Neural cell (in vitro differentiated cells): ENCODE measurements around the gene PWWP2B. TPM values are rescaled to one million over a fixed set of nuclear protein-coding genes. Genes with fewer than 3 reads are reported as not detected.

ENCODE experiments used
- H2AFZ ChIP-seq: fragments of 200-600, 300-800 bp; sonication (generic), shearing (Covaris generic); 2 replicates; pipeline ENCODE4 v1.6.0; 2014; ENCODE audit warnings: low read depth, mild to moderate bottlenecking, antibody characterized with exemption, low read length, moderate library complexity
- H3F3A ChIP-seq: fragments of 200-600 bp; shearing (Covaris generic); 2 replicates; pipeline ENCODE4 v1.6.1; 2016; ENCODE audit warnings: mild to moderate bottlenecking, moderate library complexity, mixed read lengths, antibody characterized with exemption, low read length; ENCODE audit not compliant: insufficient read depth, poor library complexity, severe bottlenecking
- H3K27ac ChIP-seq: fragments of 200-600, 300-800 bp; sonication (generic), shearing (Covaris generic); 2 replicates; pipeline ENCODE4 v1.5.1; 2014; ENCODE audit warnings: mild to moderate bottlenecking, low read length, moderate library complexity
- H3K27me3 ChIP-seq: fragments of 300-800, 200-600 bp; sonication (generic), shearing (Covaris generic); 2 replicates; pipeline ENCODE4 v1.6.0; 2014; ENCODE audit warnings: mild to moderate bottlenecking, low read depth, low read length, moderate library complexity; ENCODE audit not compliant: insufficient read depth
- H3K36me3 ChIP-seq: fragments of 300-800, 200-600 bp; sonication (generic), shearing (Covaris generic); 2 replicates; pipeline ENCODE4 v1.5.1; 2014; ENCODE audit warnings: mild to moderate bottlenecking, antibody characterized with exemption, low read length, moderate library complexity; ENCODE audit not compliant: insufficient read depth
- H3K4me2 ChIP-seq: fragments of 300-800, 200-600 bp; sonication (generic), shearing (Covaris generic); 2 replicates; pipeline ENCODE4 v1.6.0; 2014; ENCODE audit warnings: mild to moderate bottlenecking, low read length
- H3K4me3 ChIP-seq: fragments of 300-800, 200-600 bp; sonication (generic), shearing (Covaris generic); 2 replicates; pipeline ENCODE4 v1.5.1; 2014; ENCODE audit warnings: mild to moderate bottlenecking, low read length, moderate library complexity
- H3K79me2 ChIP-seq: fragments of 200-600 bp; shearing (Covaris generic); replicated peaks from 2 replicates; pipeline ENCODE4 v1.6.0; 2014; ENCODE audit warnings: mild to moderate bottlenecking, low read length, moderate library complexity; ENCODE audit not compliant: insufficient read depth
- H3K9ac ChIP-seq: fragments of 300-800, 200-600 bp; sonication (generic), shearing (Covaris generic); 2 replicates; pipeline ENCODE4 v1.6.1; 2016; ENCODE audit warnings: mild to moderate bottlenecking, low read length, mixed read lengths
- H3K9me2 ChIP-seq: fragments of 200-600 bp; shearing (Covaris generic); 2 replicates; pipeline ENCODE4 v1.6.1; 2016; ENCODE audit warnings: mild to moderate bottlenecking, low read length, mixed read lengths; ENCODE audit not compliant: insufficient read depth
- H3K9me3 ChIP-seq: fragments of 200-600, 300-800 bp; sonication (generic), shearing (Covaris generic); 2 replicates; pipeline ENCODE4 v1.6.1; 2016; ENCODE audit warnings: mild to moderate bottlenecking, mixed run types, low read length, moderate library complexity, mixed read lengths
- H4K20me1 ChIP-seq: fragments of 200-600 bp; shearing (Covaris generic); 2 replicates; pipeline ENCODE4 v1.6.1; 2016; ENCODE audit warnings: mild to moderate bottlenecking, mixed run types; ENCODE audit not compliant: insufficient read depth
- EP300 ChIP-seq: fragments of 450-650 bp; conservative IDR thresholded peaks from 2 replicates; pipeline ENCODE4 v1.6.1; 2014; ENCODE audit warnings: antibody characterized with exemption, mild to moderate bottlenecking, moderate library complexity; ENCODE audit not compliant: poor library complexity, severe bottlenecking
- EZH2 ChIP-seq: fragments of 200-600, 300-800 bp; shearing (Covaris generic), sonication (generic); IDR thresholded peaks from 2 replicates; pipeline ENCODE4 v1.6.1; 2014; ENCODE audit warnings: antibody characterized with exemption, low read length, borderline replicate concordance, mild to moderate bottlenecking; ENCODE audit not compliant: insufficient read depth, poor library complexity, severe bottlenecking
- MXI1 ChIP-seq: fragments of 450-650 bp; conservative IDR thresholded peaks from 2 replicates; pipeline ENCODE4 v1.6.1; 2014; ENCODE audit warnings: antibody characterized with exemption, mild to moderate bottlenecking; ENCODE audit not compliant: poor library complexity, severe bottlenecking
- POLR2AphosphoS5 ChIP-seq: IDR thresholded peaks from 2 replicates; pipeline ENCODE4 v1.6.1; 2012
- RAD21 ChIP-seq: fragments of 450-650 bp; conservative IDR thresholded peaks from 2 replicates; pipeline ENCODE4 v1.6.1; 2014; ENCODE audit warnings: antibody characterized with exemption, mild to moderate bottlenecking, moderate library complexity
- SMC3 ChIP-seq: fragments of 450-650 bp; conservative IDR thresholded peaks from 2 replicates; pipeline ENCODE4 v1.6.1; 2014; ENCODE audit warnings: antibody characterized with exemption, mild to moderate bottlenecking, moderate library complexity; ENCODE audit not compliant: poor library complexity
- TAF1 ChIP-seq: IDR thresholded peaks from 2 replicates; pipeline ENCODE4 v1.6.1; 2012; ENCODE audit warnings: low read depth
- polyA plus RNA-seq: library from polyadenylated mRNA; depleted of rRNA; stranded (reverse); fragments of >200 nt; gene quantifications from 2 replicates; pipeline ENCODE4 v1.2.3, GENCODE V29; 2014
- TF ChIP-seq, protein P1 (sequence below): IDR thresholded peaks from 2 replicates; pipeline ENCODE4 v1.6.1; 2012; ENCODE audit warnings: borderline replicate concordance
- TF ChIP-seq, protein P2 (sequence below): fragments of 450-650 bp; IDR thresholded peaks from 2 replicates; pipeline ENCODE4 v1.5.1; 2014; ENCODE audit warnings: antibody characterized with exemption, mild to moderate bottlenecking, moderate library complexity; ENCODE audit not compliant: poor library complexity, severe bottlenecking

The PWWP2B gene
- polyA plus RNA-seq, 1 donor from 2014 or later = 13.0 TPM

DNA sequence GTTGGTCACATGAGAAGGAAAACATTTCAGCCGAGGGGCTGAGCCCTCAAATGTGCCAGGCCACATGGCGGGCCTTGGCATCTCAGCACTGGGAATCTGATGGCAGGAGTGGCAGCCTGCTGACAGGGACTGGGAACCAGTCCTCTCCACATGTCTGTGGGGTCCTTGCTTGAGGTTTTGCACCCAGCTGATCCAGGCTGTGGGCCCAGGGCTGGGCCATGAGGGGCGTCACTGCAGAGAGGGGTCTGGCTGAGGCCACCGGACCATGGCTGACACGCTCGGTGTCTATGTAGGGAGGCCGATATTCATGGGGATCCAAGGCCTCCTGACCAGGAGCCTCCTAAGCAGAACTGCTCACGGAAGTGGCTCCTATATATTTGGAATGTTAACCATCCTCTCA lies 31.0 kb upstream of the PWWP2B start:
- H2AFZ ChIP-seq = no peak overlapping the region
- H3K27me3 ChIP-seq = no peaks in the 10 kb centered on the region
- H3K4me3 ChIP-seq = no peak overlapping the region
- no peaks in the 10 kb centered on the region for H3K36me3 ChIP-seq
- H4K20me1 ChIP-seq = no peaks in the 10 kb centered on the region
- H3K4me2 ChIP-seq = no peak overlapping the region
- no peak overlapping the region for H3K9ac ChIP-seq
- H3K9me3 ChIP-seq = no peaks in the 10 kb centered on the region
- no peaks in the 10 kb centered on the region for H3F3A ChIP-seq
- no peak for TF ChIP-seq POLR2AphosphoS5
- TF ChIP-seq TAF1 = no peak
- TF ChIP-seq, protein P1, sequence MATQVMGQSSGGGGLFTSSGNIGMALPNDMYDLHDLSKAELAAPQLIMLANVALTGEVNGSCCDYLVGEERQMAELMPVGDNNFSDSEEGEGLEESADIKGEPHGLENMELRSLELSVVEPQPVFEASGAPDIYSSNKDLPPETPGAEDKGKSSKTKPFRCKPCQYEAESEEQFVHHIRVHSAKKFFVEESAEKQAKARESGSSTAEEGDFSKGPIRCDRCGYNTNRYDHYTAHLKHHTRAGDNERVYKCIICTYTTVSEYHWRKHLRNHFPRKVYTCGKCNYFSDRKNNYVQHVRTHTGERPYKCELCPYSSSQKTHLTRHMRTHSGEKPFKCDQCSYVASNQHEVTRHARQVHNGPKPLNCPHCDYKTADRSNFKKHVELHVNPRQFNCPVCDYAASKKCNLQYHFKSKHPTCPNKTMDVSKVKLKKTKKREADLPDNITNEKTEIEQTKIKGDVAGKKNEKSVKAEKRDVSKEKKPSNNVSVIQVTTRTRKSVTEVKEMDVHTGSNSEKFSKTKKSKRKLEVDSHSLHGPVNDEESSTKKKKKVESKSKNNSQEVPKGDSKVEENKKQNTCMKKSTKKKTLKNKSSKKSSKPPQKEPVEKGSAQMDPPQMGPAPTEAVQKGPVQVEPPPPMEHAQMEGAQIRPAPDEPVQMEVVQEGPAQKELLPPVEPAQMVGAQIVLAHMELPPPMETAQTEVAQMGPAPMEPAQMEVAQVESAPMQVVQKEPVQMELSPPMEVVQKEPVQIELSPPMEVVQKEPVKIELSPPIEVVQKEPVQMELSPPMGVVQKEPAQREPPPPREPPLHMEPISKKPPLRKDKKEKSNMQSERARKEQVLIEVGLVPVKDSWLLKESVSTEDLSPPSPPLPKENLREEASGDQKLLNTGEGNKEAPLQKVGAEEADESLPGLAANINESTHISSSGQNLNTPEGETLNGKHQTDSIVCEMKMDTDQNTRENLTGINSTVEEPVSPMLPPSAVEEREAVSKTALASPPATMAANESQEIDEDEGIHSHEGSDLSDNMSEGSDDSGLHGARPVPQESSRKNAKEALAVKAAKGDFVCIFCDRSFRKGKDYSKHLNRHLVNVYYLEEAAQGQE = no peak
- TF ChIP-seq, protein P2, sequence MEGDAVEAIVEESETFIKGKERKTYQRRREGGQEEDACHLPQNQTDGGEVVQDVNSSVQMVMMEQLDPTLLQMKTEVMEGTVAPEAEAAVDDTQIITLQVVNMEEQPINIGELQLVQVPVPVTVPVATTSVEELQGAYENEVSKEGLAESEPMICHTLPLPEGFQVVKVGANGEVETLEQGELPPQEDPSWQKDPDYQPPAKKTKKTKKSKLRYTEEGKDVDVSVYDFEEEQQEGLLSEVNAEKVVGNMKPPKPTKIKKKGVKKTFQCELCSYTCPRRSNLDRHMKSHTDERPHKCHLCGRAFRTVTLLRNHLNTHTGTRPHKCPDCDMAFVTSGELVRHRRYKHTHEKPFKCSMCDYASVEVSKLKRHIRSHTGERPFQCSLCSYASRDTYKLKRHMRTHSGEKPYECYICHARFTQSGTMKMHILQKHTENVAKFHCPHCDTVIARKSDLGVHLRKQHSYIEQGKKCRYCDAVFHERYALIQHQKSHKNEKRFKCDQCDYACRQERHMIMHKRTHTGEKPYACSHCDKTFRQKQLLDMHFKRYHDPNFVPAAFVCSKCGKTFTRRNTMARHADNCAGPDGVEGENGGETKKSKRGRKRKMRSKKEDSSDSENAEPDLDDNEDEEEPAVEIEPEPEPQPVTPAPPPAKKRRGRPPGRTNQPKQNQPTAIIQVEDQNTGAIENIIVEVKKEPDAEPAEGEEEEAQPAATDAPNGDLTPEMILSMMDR = no peak
- TF ChIP-seq EP300 = no peak
- TF ChIP-seq EZH2 = no peak
- no peak for TF ChIP-seq SMC3
- no peak for TF ChIP-seq RAD21
- no peak for TF ChIP-seq MXI1
- no peaks in the 10 kb centered on the region for H3K79me2 ChIP-seq
- H3K27ac ChIP-seq = no peak overlapping the region
- H3K9me2 ChIP-seq = no peaks in the 10 kb centered on the region

DNA sequence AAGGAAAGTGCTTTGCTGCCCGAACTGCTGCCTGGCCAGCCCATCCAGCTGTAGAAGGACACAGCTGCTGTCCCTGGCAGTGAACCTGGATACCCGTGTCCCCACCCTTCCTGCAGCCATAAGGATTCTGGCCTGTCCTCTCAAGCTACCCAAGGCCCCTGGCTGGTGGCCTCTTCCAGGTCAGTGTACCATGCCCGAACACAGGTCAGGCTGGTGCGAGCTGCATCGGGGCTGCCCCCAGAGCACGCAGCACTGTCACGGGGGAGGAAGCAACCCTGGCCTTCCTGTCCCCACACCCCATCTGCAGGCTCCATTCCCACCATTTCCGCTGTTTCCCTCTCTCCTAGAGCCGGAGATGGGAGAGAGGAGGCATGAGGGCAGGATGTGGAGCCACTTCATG lies 30.5 kb upstream of the PWWP2B start:
- H3F3A ChIP-seq = no peaks in the 10 kb centered on the region
- H3K36me3 ChIP-seq = no peaks in the 10 kb centered on the region
- H4K20me1 ChIP-seq = no peaks in the 10 kb centered on the region
- no peak overlapping the region for H3K27ac ChIP-seq
- H2AFZ ChIP-seq = no peak overlapping the region
- no peaks in the 10 kb centered on the region for H3K9me3 ChIP-seq
- no peak overlapping the region for H3K9ac ChIP-seq
- no peaks in the 10 kb centered on the region for H3K9me2 ChIP-seq
- no peak overlapping the region for H3K4me3 ChIP-seq
- no peaks in the 10 kb centered on the region for H3K27me3 ChIP-seq
- TF ChIP-seq EZH2 (no peak), MXI1 (no peak), EP300 (no peak), SMC3 (no peak), RAD21 (no peak), TAF1 (no peak), POLR2AphosphoS5 (no peak)
- TF ChIP-seq, protein P1 = no peak
- TF ChIP-seq, protein P2 = no peak
- H3K4me2 ChIP-seq = no peak overlapping the region
- H3K79me2 ChIP-seq = no peaks in the 10 kb centered on the region
